ENCODE measurements around the gene KIAA1755.
A peak's percentile ranks its signal among the peaks of the same experiment; 100 is the strongest.

The KIAA1755 gene

GRCh38 chr20:38231531-38232121, 28.9 kb downstream of the KIAA1755 start:
- no peak overlapping the region for H3K4ac ChIP-seq (ENCODE audit: low read depth, low read length)
- no peaks in the 10 kb centered on the region for H3K4me1 ChIP-seq (ENCODE audit: control insufficient read depth, low read depth, low read length)
- no peak overlapping the region for H3K27ac ChIP-seq (ENCODE audit: low read depth, low read length)
- no peak overlapping the region for H2BK5ac ChIP-seq (ENCODE audit: low read length)
- no peaks in the 10 kb centered on the region for H3K27me3 ChIP-seq (ENCODE audit: insufficient read depth, low read length, poor library complexity)
- no peak overlapping the region for H3K56ac ChIP-seq (ENCODE audit: low read length)
- H3K4me2 ChIP-seq (ENCODE audit: low read length): no peak overlapping the region
- H3K36me3 ChIP-seq (ENCODE audit: control insufficient read depth, insufficient read depth, low read length): no peaks in the 10 kb centered on the region
- no peak overlapping the region for H3K18ac ChIP-seq (ENCODE audit: low read length)
- H4K8ac ChIP-seq (ENCODE audit: low read depth, low read length): no peak overlapping the region
- no peak overlapping the region for H3K4me3 ChIP-seq (ENCODE audit: low read length)
- WGBS (ENCODE audit: extremely low coverage, insufficient coverage, low lambda C conversion rate): no CpG with 5 or more reads among the region's 10 CpGs
- no peak overlapping the region for H2AK5ac ChIP-seq (ENCODE audit: low read length)
- no peak for DNase-seq
- no peak overlapping the region for H4K5ac ChIP-seq (ENCODE audit: low read length)
- H3K9ac ChIP-seq (ENCODE audit: low read length): no peak overlapping the region
- H3K79me2 ChIP-seq (ENCODE audit: control insufficient read depth, insufficient read depth, low read length): no peaks in the 10 kb centered on the region
- no peak overlapping the region for H3K23ac ChIP-seq (ENCODE audit: low read length)
- no peaks in the 10 kb centered on the region for H3K79me1 ChIP-seq (ENCODE audit: low read length)
- no peak overlapping the region for H2BK15ac ChIP-seq (replicated peaks; ENCODE audit: low read depth)
- no peak overlapping the region for H2BK120ac ChIP-seq (ENCODE audit: low read depth, low read length)

GRCh38 chr20:38230957-38231526, 29.5 kb downstream of the KIAA1755 start:
- H3K27ac ChIP-seq (ENCODE audit: low read depth, low read length): no peak overlapping the region
- H2BK15ac ChIP-seq (replicated peaks; ENCODE audit: low read depth): no peak overlapping the region
- H3K4me2 ChIP-seq (ENCODE audit: low read length): no peak overlapping the region
- H3K23ac ChIP-seq (ENCODE audit: low read length): no peak overlapping the region
- H3K4me1 ChIP-seq (ENCODE audit: control insufficient read depth, low read depth, low read length): no peaks in the 10 kb centered on the region
- no peak overlapping the region for H3K18ac ChIP-seq (ENCODE audit: low read length)
- H2AK5ac ChIP-seq (ENCODE audit: low read length): no peak overlapping the region
- no peak overlapping the region for H2BK5ac ChIP-seq (ENCODE audit: low read length)
- H2BK120ac ChIP-seq (ENCODE audit: low read depth, low read length): no peak overlapping the region
- no peaks in the 10 kb centered on the region for H3K27me3 ChIP-seq (ENCODE audit: insufficient read depth, low read length, poor library complexity)
- DNase-seq: no peak
- H4K8ac ChIP-seq (ENCODE audit: low read depth, low read length): no peak overlapping the region
- no peak overlapping the region for H4K5ac ChIP-seq (ENCODE audit: low read length)
- H3K56ac ChIP-seq (ENCODE audit: low read length): no peak overlapping the region
- H3K79me1 ChIP-seq (ENCODE audit: low read length): no peaks in the 10 kb centered on the region
- no peak overlapping the region for H3K4me3 ChIP-seq (ENCODE audit: low read length)
- no peak overlapping the region for H3K9ac ChIP-seq (ENCODE audit: low read length)
- H3K79me2 ChIP-seq (ENCODE audit: control insufficient read depth, insufficient read depth, low read length): no peaks in the 10 kb centered on the region
- WGBS (ENCODE audit: extremely low coverage, insufficient coverage, low lambda C conversion rate): no CpG with 5 or more reads among the region's 10 CpGs
- no peaks in the 10 kb centered on the region for H3K36me3 ChIP-seq (ENCODE audit: control insufficient read depth, insufficient read depth, low read length)
- no peak overlapping the region for H3K4ac ChIP-seq (ENCODE audit: low read depth, low read length)

GRCh38 chr20:38230253-38230551, 30.3 kb downstream of the KIAA1755 start:
- Histone ChIP-seq H3K4ac (ENCODE audit: low read depth, low read length) (no peak overlapping the region), H3K79me1 (ENCODE audit: low read length) (no peaks in the 10 kb centered on the region), H3K27ac (ENCODE audit: low read depth, low read length) (no peak overlapping the region), H3K79me2 (ENCODE audit: control insufficient read depth, insufficient read depth, low read length) (no peaks in the 10 kb centered on the region), H2BK15ac (replicated peaks; ENCODE audit: low read depth) (no peak overlapping the region), H3K36me3 (ENCODE audit: control insufficient read depth, insufficient read depth, low read length) (no peaks in the 10 kb centered on the region), H3K56ac (ENCODE audit: low read length) (no peak overlapping the region), H3K27me3 (ENCODE audit: insufficient read depth, low read length, poor library complexity) (no peaks in the 10 kb centered on the region), H2BK120ac (ENCODE audit: low read depth, low read length) (no peak overlapping the region), H3K23ac (ENCODE audit: low read length) (no peak overlapping the region), H4K5ac (ENCODE audit: low read length) (no peak overlapping the region), H3K4me1 (ENCODE audit: control insufficient read depth, low read depth, low read length) (no peaks in the 10 kb centered on the region), H3K4me3 (ENCODE audit: low read length) (no peak overlapping the region), H2BK5ac (ENCODE audit: low read length) (no peak overlapping the region), H3K9ac (ENCODE audit: low read length) (no peak overlapping the region), H2AK5ac (ENCODE audit: low read length) (no peak overlapping the region), H4K8ac (ENCODE audit: low read depth, low read length) (no peak overlapping the region), H3K18ac (ENCODE audit: low read length) (no peak overlapping the region), H3K4me2 (ENCODE audit: low read length) (no peak overlapping the region)
- no CpG with 5 or more reads among the region's 1 CpG for WGBS (ENCODE audit: extremely low coverage, insufficient coverage, low lambda C conversion rate)
- DNase-seq: no peak

GRCh38 chr20:38229376-38230252, 30.9 kb downstream of the KIAA1755 start:
- H3K23ac ChIP-seq (ENCODE audit: low read length): no peak overlapping the region
- no peak overlapping the region for H3K4ac ChIP-seq (ENCODE audit: low read depth, low read length)
- H2BK15ac ChIP-seq (replicated peaks; ENCODE audit: low read depth): no peak overlapping the region
- no peak overlapping the region for H4K5ac ChIP-seq (ENCODE audit: low read length)
- no peak overlapping the region for H2AK5ac ChIP-seq (ENCODE audit: low read length)
- no peak overlapping the region for H3K4me3 ChIP-seq (ENCODE audit: low read length)
- no peaks in the 10 kb centered on the region for H3K36me3 ChIP-seq (ENCODE audit: control insufficient read depth, insufficient read depth, low read length)
- H4K8ac ChIP-seq (ENCODE audit: low read depth, low read length): no peak overlapping the region
- no CpG with 5 or more reads among the region's 6 CpGs for WGBS (ENCODE audit: extremely low coverage, insufficient coverage, low lambda C conversion rate)
- H3K27me3 ChIP-seq (ENCODE audit: insufficient read depth, low read length, poor library complexity): no peaks in the 10 kb centered on the region
- H3K18ac ChIP-seq (ENCODE audit: low read length): no peak overlapping the region
- no peak overlapping the region for H3K56ac ChIP-seq (ENCODE audit: low read length)
- no peak overlapping the region for H3K9ac ChIP-seq (ENCODE audit: low read length)
- DNase-seq: peak; percentile 38
- H3K79me1 ChIP-seq (ENCODE audit: low read length): no peaks in the 10 kb centered on the region
- H3K79me2 ChIP-seq (ENCODE audit: control insufficient read depth, insufficient read depth, low read length): no peaks in the 10 kb centered on the region
- no peaks in the 10 kb centered on the region for H3K4me1 ChIP-seq (ENCODE audit: control insufficient read depth, low read depth, low read length)
- no peak overlapping the region for H3K4me2 ChIP-seq (ENCODE audit: low read length)
- H2BK5ac ChIP-seq (ENCODE audit: low read length): no peak overlapping the region
- H3K27ac ChIP-seq (ENCODE audit: low read depth, low read length): no peak overlapping the region
- H2BK120ac ChIP-seq (ENCODE audit: low read depth, low read length): no peak overlapping the region

- Histone ChIP-seq H2AK5ac (ENCODE audit: low read length) (no peak overlapping the region), H3K9ac (ENCODE audit: low read length) (no peak overlapping the region), H3K79me1 (ENCODE audit: low read length) (no peaks in the 10 kb centered on the region), H3K4me2 (ENCODE audit: low read length) (no peak overlapping the region), H3K4ac (ENCODE audit: low read depth, low read length) (no peak overlapping the region), H2BK120ac (ENCODE audit: low read depth, low read length) (no peak overlapping the region), H3K56ac (ENCODE audit: low read length) (no peak overlapping the region), H3K18ac (ENCODE audit: low read length) (no peak overlapping the region), H2BK5ac (ENCODE audit: low read length) (no peak overlapping the region), H3K23ac (ENCODE audit: low read length) (no peak overlapping the region), H3K27ac (ENCODE audit: low read depth, low read length) (no peak overlapping the region), H3K27me3 (ENCODE audit: insufficient read depth, low read length, poor library complexity) (no peaks in the 10 kb centered on the region), H4K8ac (ENCODE audit: low read depth, low read length) (no peak overlapping the region), H4K5ac (ENCODE audit: low read length) (no peak overlapping the region), H2BK15ac (replicated peaks; ENCODE audit: low read depth) (no peak overlapping the region), H3K79me2 (ENCODE audit: control insufficient read depth, insufficient read depth, low read length) (no peaks in the 10 kb centered on the region), H3K4me1 (ENCODE audit: control insufficient read depth, low read depth, low read length) (no peaks in the 10 kb centered on the region), H3K36me3 (ENCODE audit: control insufficient read depth, insufficient read depth, low read length) (no peaks in the 10 kb centered on the region), H3K4me3 (ENCODE audit: low read length) (no peak overlapping the region)
- peak; percentile 42 for DNase-seq
- no CpG with 5 or more reads among the region's 2 CpGs for WGBS (ENCODE audit: extremely low coverage, insufficient coverage, low lambda C conversion rate)
Observed at GRCh38 chr20:38228436-38228835, 32.1 kb downstream of the KIAA1755 start.
